IMR-90 (cell line): ENCODE results near the gene UFSP1. TPM values are rescaled to one million over a fixed set of nuclear protein-coding genes. Genes with fewer than 3 reads are reported as not detected.

Experiments used
- ATAC-seq: fragments of 200-7000 bp; cut with Tn5 transposase; 2 replicates; pipeline ENCODE4 v1.9.1; 2020; ENCODE audit warnings: low read depth, mild to moderate bottlenecking, moderate library complexity
- BruUV-seq: library from RNA; stranded (reverse); fragments of 400-500 nt; replicated peaks from 2 replicates; lab custom pipeline; 2021; lab: Mats Ljungman, UMichigan
- CTCF ChIA-PET: fragments of 300-600 bp; formaldehyde crosslinking; extraction: SDS; loops from one replicate; lab custom pipeline; 2021; ENCODE audit warnings: antibody characterized with exemption; lab: Yijun Ruan, JAX
- POLR2A ChIA-PET: fragments of 300-600 bp; sonication (Branson Sonifier 250); formaldehyde crosslinking; loops from one replicate; lab custom pipeline; 2022; ENCODE audit warnings: antibody characterized with exemption; ENCODE audit not compliant: unreplicated experiment; lab: Charles Lee
- DNase-seq: peaks from one replicate; pipeline ENCODE4 v3.0.0; 2013
- H2AFZ ChIP-seq: replicated peaks from 2 replicates; pipeline ENCODE3; 2013; ENCODE audit warnings: low read length, mild to moderate bottlenecking; ENCODE audit not compliant: poor library complexity
- H2AK5ac ChIP-seq: 2 replicates; pipeline ENCODE4 v1.6.1; 2013; ENCODE audit warnings: low read depth, low read length, inconsistent platforms
- H2AK9ac ChIP-seq: replicated peaks from 2 replicates; pipeline ENCODE3; 2013; ENCODE audit warnings: mild to moderate bottlenecking, low read depth, low read length, moderate library complexity; ENCODE audit not compliant: poor library complexity
- H2BK120ac ChIP-seq: 2 replicates; pipeline ENCODE4 v1.6.1; 2013; ENCODE audit warnings: low read depth, low read length, inconsistent platforms
- H2BK15ac ChIP-seq: 3 replicates; pipeline ENCODE4 v1.6.1; 2013; ENCODE audit warnings: low read depth, low read length, inconsistent platforms
- H2BK20ac ChIP-seq: 2 replicates; pipeline ENCODE4 v1.6.1; 2013; ENCODE audit warnings: low read depth, mild to moderate bottlenecking, inconsistent platforms, low read length, moderate library complexity
- H2BK5ac ChIP-seq: 2 replicates; pipeline ENCODE4 v1.6.1; 2013; ENCODE audit warnings: mild to moderate bottlenecking, low read depth, low read length, inconsistent platforms; ENCODE audit not compliant: poor library complexity, severe bottlenecking
- H3K14ac ChIP-seq: replicated peaks from 2 replicates; pipeline ENCODE4 v1.6.1; 2013; ENCODE audit warnings: low read depth, low read length, inconsistent platforms
- H3K18ac ChIP-seq: 2 replicates; pipeline ENCODE4 v1.6.1; 2013; ENCODE audit warnings: low read depth, low read length, control low read depth
- H3K23ac ChIP-seq: 2 replicates; pipeline ENCODE4 v1.6.1; 2013; ENCODE audit warnings: low read depth, low read length, inconsistent platforms
- H3K27ac ChIP-seq: 2 replicates; pipeline ENCODE4 v1.5.1; 2013; ENCODE audit warnings: mild to moderate bottlenecking, control low read depth, low read length; ENCODE audit not compliant: insufficient read depth
- H3K27me3 ChIP-seq: 2 replicates; pipeline ENCODE4 v1.6.1; 2013; ENCODE audit warnings: low read length; ENCODE audit not compliant: control insufficient read depth, insufficient read depth
- H3K36me3 ChIP-seq: 2 replicates; pipeline ENCODE4 v1.6.1; 2013; ENCODE audit warnings: low read length, mixed read lengths; ENCODE audit not compliant: control insufficient read depth, insufficient read depth
- H3K4ac ChIP-seq: 2 replicates; pipeline ENCODE4 v1.6.1; 2013; ENCODE audit warnings: low read depth, low read length, inconsistent platforms
- H3K4me1 ChIP-seq: 2 replicates; pipeline ENCODE4 v1.6.1; 2013; ENCODE audit warnings: low read length, mixed read lengths; ENCODE audit not compliant: control insufficient read depth, insufficient read depth
- H3K4me2 ChIP-seq: 2 replicates; pipeline ENCODE4 v1.6.1; 2013; ENCODE audit warnings: low read depth, mild to moderate bottlenecking, control low read depth, low read length, moderate library complexity
- H3K4me3 ChIP-seq: 2 replicates; pipeline ENCODE4 v1.5.1; 2013; ENCODE audit warnings: low read depth, mild to moderate bottlenecking, control low read depth, low read length, moderate library complexity; ENCODE audit not compliant: insufficient read depth
- H3K56ac ChIP-seq: 2 replicates; pipeline ENCODE4 v1.6.1; 2013; ENCODE audit warnings: low read length, inconsistent platforms; ENCODE audit not compliant: insufficient read depth; ENCODE audit errors: extremely low read depth
- H3K79me1 ChIP-seq, 2 experiments: 2 replicates each; pipeline ENCODE4 v1.6.1; 2013; ENCODE audit warnings: low read length in 2 of 2, inconsistent platforms in 1 of 2, low read depth in 1 of 2
- H3K9ac ChIP-seq: 2 replicates; pipeline ENCODE4 v1.6.1; 2013; ENCODE audit warnings: low read depth, low read length, control low read depth
- H3K9me1 ChIP-seq: 2 replicates; pipeline ENCODE4 v1.6.1; 2013; ENCODE audit warnings: low read length, inconsistent platforms; ENCODE audit not compliant: insufficient read depth
- H3K9me3 ChIP-seq: 2 replicates; pipeline ENCODE4 v1.6.1; 2013; ENCODE audit warnings: low read length; ENCODE audit not compliant: control insufficient read depth, insufficient read depth
- H4K20me1 ChIP-seq: 2 replicates; pipeline ENCODE4 v1.6.1; 2013; ENCODE audit warnings: low read length, inconsistent platforms; ENCODE audit not compliant: insufficient read depth
- H4K5ac ChIP-seq: 2 replicates; pipeline ENCODE4 v1.6.1; 2013; ENCODE audit warnings: mild to moderate bottlenecking, low read depth, low read length, control low read depth
- H4K8ac ChIP-seq, 2 experiments: 2 replicates each; pipeline ENCODE4 v1.6.1; 2013; ENCODE audit warnings: low read depth in 2 of 2, low read length in 2 of 2, control low read depth in 1 of 2, inconsistent platforms in 1 of 2
- H4K91ac ChIP-seq: 2 replicates; pipeline ENCODE4 v1.6.1; 2013; ENCODE audit warnings: low read depth, low read length, inconsistent platforms; ENCODE audit not compliant: insufficient read depth
- CEBPB ChIP-seq: IDR thresholded peaks from 2 replicates; pipeline ENCODE4 v1.6.1; 2012; ENCODE audit warnings: low read depth, low read length, improper control_type of control experiment
- WGBS, 2 experiments: methylation state at CpG; one replicate each; pipeline versions ENCODE4 v1.1.5 to v1.1.7; 2013; ENCODE audit warnings: missing lambda C conversion rate in 2 of 2; ENCODE audit not compliant: insufficient read length in 1 of 2; ENCODE audit errors: extremely low coverage in 2 of 2; 5-methylcytosine and 5-hydroxymethylcytosine counted together
- dilution Hi-C: fragments of 300-500 bp; cut with HindIII; formaldehyde crosslinking; loops from one replicate; pipeline ENCODE4 v1.14.3; 2018; ENCODE audit warnings: low sequenced_read_pairs; ENCODE audit not compliant: unreplicated experiment
- in situ Hi-C: fragments of 300-500 bp; cut with MboI; formaldehyde crosslinking; loops from 3 replicates; pipeline ENCODE4 v1.14.3; 2019; ENCODE audit warnings: low sequenced_read_pairs, inconsistent platforms, mixed read lengths
- intact Hi-C: fragments of 100-400 bp; cut with micrococcal nuclease; formaldehyde crosslinking; loops from 2 replicates; pipeline ENCODE4 v1.10.0; 2022
- polyA plus RNA-seq, 3 experiments: library from polyadenylated mRNA; depleted of rRNA; stranded (reverse); fragments of >200 nt; gene quantifications; 2 replicates each; pipeline ENCODE4 v1.2.3, GENCODE V29; 2012; ENCODE audit warnings: low replicate concordance in 1 of 3
- total RNA-seq: library from RNA; depleted of rRNA; stranded (reverse); fragments of >200 nt; gene quantifications from 2 replicates; pipeline ENCODE4 v1.2.3, GENCODE V29; 2012

Gene UFSP1
- total and polyA plus RNA-seq, 2 of the 4 experiments (the other 2 are of a cell fraction) = 0.36 to 1.0 TPM

- Histone ChIP-seq H2BK15ac (no peak overlapping the region), H2BK20ac (no peak overlapping the region), H3K4me2 (no peak overlapping the region), H3K56ac (no peak overlapping the region), H4K8ac (no peak overlapping the region), H3K4ac (no peak overlapping the region), H3K4me1 (peaks cover 11% of the 10 kb centered on the region), H3K79me1 (peaks cover under 1 to 5% of the 10 kb centered on the region in 2 experiments; a peak in 3 of 4 replicates), H3K14ac (no peak overlapping the region), H2BK120ac (no peak overlapping the region), H3K4me3 (no peak overlapping the region), H4K5ac (no peak overlapping the region), H2AFZ (no peak overlapping the region), H3K9me3 (peaks cover 2% of the 10 kb centered on the region; the same call in 1 of the 2 replicates), H4K20me1 (peaks cover 10% of the 10 kb centered on the region; the same call in 1 of the 2 replicates), H2BK5ac (no peak overlapping the region), H4K91ac (no peak overlapping the region), H3K27me3 (peaks cover 30% of the 10 kb centered on the region), H3K9ac (no peak overlapping the region), H3K9me1 (peaks cover 3% of the 10 kb centered on the region; the same call in 1 of the 2 replicates), H2AK5ac (0 out of 2 replicates have a peak overlapping the region, but pooled peaks have one; percentile 9), H3K23ac (no peak overlapping the region), H3K18ac (no peak overlapping the region), H2AK9ac (no peak overlapping the region), H3K27ac (no peak overlapping the region), H3K36me3 (peaks cover 4% of the 10 kb centered on the region)
- in situ Hi-C loops (loop anchor here (5.0 to 10.0 kb wide), 2 partner anchors 164 to 391 kb away; no protein-coding TSS in a partner anchor), intact Hi-C loops (no loop called here), dilution Hi-C loops (no loop called here)
- BruUV-seq = no TSS peak
- DNase-seq (no peak), ATAC-seq (no peak)
- TF ChIP-seq CEBPB = no peak
- ChIA-PET POLR2A (no interaction called here), CTCF (no interaction called here)
- 98% methylated on average over 12 of the region's 32 CpGs; no CpG with 5 or more reads in 1 of the 2 experiments for WGBS, 2 experiments
Measured at GRCh38 chr7:100893318-100893895, 3.9 kb upstream of the UFSP1 start.
